MM.1S (cell line): ENCODE measurements around the gene DCAF16.

Experiments
- DNase-seq: peaks from one replicate; pipeline ENCODE4 v3.0.0-alpha.2; 2015
- H2AFZ ChIP-seq: fragments of 300-600 bp; sonication (generic); 2 replicates; pipeline ENCODE4 v1.6.0; 2016; ENCODE audit warnings: antibody characterized with exemption, low read length
- H3F3A ChIP-seq: fragments of 300-600 bp; sonication (generic); 2 replicates; pipeline ENCODE4 v1.6.1; 2016; ENCODE audit warnings: mild to moderate bottlenecking, antibody characterized with exemption, low read length, moderate library complexity, mixed read lengths; ENCODE audit not compliant: insufficient read depth
- H3K27ac ChIP-seq: fragments of 300-600 bp; sonication (generic); 2 replicates; pipeline ENCODE4 v1.5.1; 2016; ENCODE audit warnings: mild to moderate bottlenecking, low read length
- H3K27me3 ChIP-seq: fragments of 300-600 bp; sonication (generic); replicated peaks from 2 replicates; pipeline ENCODE4 v1.6.0; 2016; ENCODE audit warnings: low read length; ENCODE audit not compliant: insufficient read depth
- H3K36me3 ChIP-seq: fragments of 300-600 bp; sonication (generic); replicated peaks from 2 replicates; pipeline ENCODE4 v1.6.1; 2016; ENCODE audit warnings: mild to moderate bottlenecking, low read length, mixed read lengths; ENCODE audit not compliant: insufficient read depth
- H3K4me1 ChIP-seq: fragments of 300-600 bp; sonication (generic); 2 replicates; pipeline ENCODE4 v1.6.1; 2016; ENCODE audit warnings: low read length, mixed read lengths
- H3K4me2 ChIP-seq: fragments of 300-600 bp; sonication (generic); 2 replicates; pipeline ENCODE4 v1.6.0; 2016; ENCODE audit warnings: low read depth, low read length
- H3K4me3 ChIP-seq: fragments of 300-600 bp; sonication (generic); 2 replicates; pipeline ENCODE4 v1.5.1; 2016; ENCODE audit warnings: low read length, mixed read lengths
- H3K79me2 ChIP-seq: fragments of 300-600 bp; sonication (generic); 2 replicates; pipeline ENCODE4 v1.6.1; 2016; ENCODE audit warnings: mixed run types, low read length, mixed read lengths
- H3K9ac ChIP-seq: fragments of 300-600 bp; sonication (generic); 2 replicates; pipeline ENCODE4 v1.6.1; 2016; ENCODE audit warnings: low read length, mixed read lengths
- H3K9me2 ChIP-seq: fragments of 300-600 bp; sonication (generic); replicated peaks from 2 replicates; pipeline ENCODE4 v1.6.1; 2016; ENCODE audit warnings: mild to moderate bottlenecking, low read length, mixed read lengths; ENCODE audit not compliant: insufficient read depth
- H3K9me3 ChIP-seq: fragments of 300-600 bp; sonication (generic); replicated peaks from 2 replicates; pipeline ENCODE4 v1.6.1; 2016; ENCODE audit warnings: mild to moderate bottlenecking, low read length, mixed read lengths; ENCODE audit not compliant: insufficient read depth
- H4K20me1 ChIP-seq: fragments of 300-600 bp; sonication (generic); 2 replicates; pipeline ENCODE4 v1.6.1; 2016; ENCODE audit warnings: mild to moderate bottlenecking, low read length, moderate library complexity, mixed read lengths; ENCODE audit not compliant: insufficient read depth
- CTCF ChIP-seq: fragments of 300-600 bp; sonication (generic); IDR thresholded peaks from 2 replicates; pipeline ENCODE4 v1.5.1; 2016; ENCODE audit warnings: antibody characterized with exemption, low read length, mixed read lengths
- EZH2 ChIP-seq: fragments of 300-600 bp; sonication (generic); optimal IDR thresholded peaks from 2 replicates; pipeline ENCODE3; 2017; ENCODE audit warnings: low read depth, mild to moderate bottlenecking, antibody characterized with exemption, low read length, mixed read lengths
- EZH2phosphoT487 ChIP-seq: fragments of 300-600 bp; sonication (generic); IDR thresholded peaks from 2 replicates; pipeline ENCODE4 v1.6.1; 2018; ENCODE audit warnings: antibody characterized with exemption, low read length

The DCAF16 gene

DNA sequence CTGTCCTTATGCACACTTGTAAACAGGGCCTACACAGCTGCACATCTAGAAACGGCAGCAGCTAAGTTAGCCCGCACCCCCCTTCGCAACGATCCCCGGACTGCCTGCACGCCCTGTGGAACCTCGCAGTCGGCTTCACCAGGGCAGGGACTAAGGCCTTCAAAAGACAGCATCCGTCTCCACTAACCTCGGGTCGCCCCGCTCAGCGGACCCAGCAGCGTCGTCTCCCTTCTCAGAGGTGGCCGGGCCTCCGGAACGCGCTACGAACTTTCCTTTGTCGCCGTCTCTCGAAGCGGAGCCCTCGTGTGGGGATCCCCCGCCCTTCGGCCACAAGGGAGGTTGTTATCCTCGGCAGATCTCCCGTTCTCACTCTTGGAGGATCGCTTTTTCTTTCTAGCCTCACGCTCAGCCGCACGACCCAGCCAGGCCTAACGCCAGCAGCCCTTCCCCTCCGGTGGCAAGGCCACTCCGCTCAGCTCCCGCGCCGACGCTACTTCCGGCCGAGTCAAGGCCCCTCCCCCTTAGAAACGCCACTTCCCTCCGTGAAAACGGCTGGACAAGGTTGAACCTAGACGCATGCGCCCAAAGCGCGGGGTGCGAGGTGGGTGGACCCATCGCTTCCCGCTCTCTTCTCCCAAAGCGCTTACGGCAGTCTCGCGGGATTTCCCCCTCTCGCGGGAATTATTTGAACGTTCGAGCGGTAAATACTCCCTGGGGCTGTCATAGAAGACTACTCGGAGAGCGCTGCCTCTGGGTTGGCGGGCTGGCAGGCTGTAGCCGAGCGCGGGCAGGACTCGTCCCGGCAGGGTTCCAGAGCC is at the start of gene DCAF16, which contains the start of gene NCAPG:
DCAF16 (minus strand) TSS at position 498 of the 818 bp plus-strand sequence. CDS start 6,616 bp downstream, outside the sequence.
NCAPG (plus strand) TSS at position 720 of the 818 bp plus-strand sequence. CDS start 99 bp downstream, outside the sequence.
- H3K4me3 ChIP-seq, result peak within 1 kb of the TSS; percentile 91
- peak within 1 kb of the TSS; percentile 94 for H3K4me2 ChIP-seq
- H4K20me1 ChIP-seq, result peaks cover 28% of the 10 kb centered on the region
- H3K79me2 ChIP-seq, result peaks cover 97% of the 10 kb centered on the region
- TF ChIP-seq EZH2phosphoT487, result no peak
- TF ChIP-seq EZH2, result no peak
- TF ChIP-seq CTCF, result no peak
- peak within 1 kb of the TSS; percentile 95 for H3K27ac ChIP-seq
- H3K4me1 ChIP-seq, result peaks cover 32% of the 10 kb centered on the region
- peak within 1 kb of the TSS; percentile 73 for H2AFZ ChIP-seq
- H3F3A ChIP-seq, result peaks cover 13% of the 10 kb centered on the region
- peak; percentile 99 for DNase-seq
- H3K9ac ChIP-seq, result peak within 1 kb of the TSS; percentile 96
- H3K9me3 ChIP-seq, result no peaks in the 10 kb centered on the region
- no peaks in the 10 kb centered on the region; the same call in 1 of the 2 replicates for H3K36me3 ChIP-seq
- H3K9me2 ChIP-seq, result no peaks in the 10 kb centered on the region
- H3K27me3 ChIP-seq, result no peaks in the 10 kb centered on the region

DNA sequence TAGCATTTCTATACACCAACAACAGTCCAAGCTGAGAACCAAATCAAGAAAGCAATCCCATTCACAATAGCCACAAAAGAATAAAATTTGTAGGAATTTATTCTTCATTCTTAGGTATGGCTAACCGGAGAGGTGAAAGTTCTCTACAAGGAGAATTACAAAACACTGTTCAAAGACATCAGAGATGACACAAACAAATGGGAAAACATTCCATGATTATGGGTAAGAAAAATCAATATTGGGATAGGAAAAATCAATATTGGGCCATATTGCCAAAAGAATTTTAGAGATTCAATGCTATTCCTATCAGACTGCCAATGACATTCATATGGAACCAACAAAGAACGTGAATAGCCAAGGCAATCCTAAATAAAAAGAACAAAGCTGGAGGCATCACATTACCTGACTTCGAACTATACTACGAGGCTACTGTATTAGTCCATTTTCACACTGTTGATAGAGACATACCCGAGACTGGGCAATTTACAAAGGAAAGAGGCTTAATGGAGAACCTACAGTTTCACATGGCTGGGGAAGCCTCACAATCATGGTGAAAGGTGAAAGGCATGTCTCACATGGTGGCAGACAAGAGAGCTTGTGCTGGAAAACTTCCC is 49.3 kb upstream of the DCAF16 start:
- H3K9me2 ChIP-seq, result no peaks in the 10 kb centered on the region
- H3K4me3 ChIP-seq, result no peak overlapping the region
- no peak overlapping the region for H2AFZ ChIP-seq
- no peak for DNase-seq
- no peaks in the 10 kb centered on the region for H4K20me1 ChIP-seq
- no peak overlapping the region for H3K4me2 ChIP-seq
- H3K9ac ChIP-seq, result no peak overlapping the region
- TF ChIP-seq EZH2phosphoT487 (no peak), EZH2 (no peak), CTCF (no peak)
- no peaks in the 10 kb centered on the region for H3K9me3 ChIP-seq
- no peaks in the 10 kb centered on the region for H3K36me3 ChIP-seq
- no peaks in the 10 kb centered on the region for H3F3A ChIP-seq
- H3K4me1 ChIP-seq, result no peaks in the 10 kb centered on the region
- no peaks in the 10 kb centered on the region for H3K79me2 ChIP-seq
- H3K27me3 ChIP-seq, result no peaks in the 10 kb centered on the region
- H3K27ac ChIP-seq, result no peak overlapping the region

DNA sequence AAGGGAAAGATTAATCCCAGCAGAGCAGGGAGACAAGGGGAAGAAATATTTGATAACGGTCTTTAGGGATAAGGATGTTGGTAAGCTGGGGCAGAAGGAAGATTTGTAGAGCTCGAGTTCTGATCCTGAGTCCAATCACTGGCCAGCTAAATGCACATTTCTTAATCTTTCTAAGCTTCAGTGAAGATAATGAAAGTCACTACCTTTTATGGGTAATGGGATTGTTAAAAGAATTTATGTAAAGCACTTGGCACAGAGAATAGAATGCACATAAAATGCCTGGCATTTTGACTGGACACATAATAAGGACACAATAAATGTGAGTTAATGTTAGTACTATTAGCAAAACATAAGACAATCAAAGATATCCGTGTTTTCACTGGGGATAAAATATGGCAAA is 43.5 kb upstream of the DCAF16 start:
- Histone ChIP-seq H3K27me3 (no peaks in the 10 kb centered on the region), H3K4me3 (no peak overlapping the region)
- DNase-seq, result no peak

More for the DNA sequence above, 43.5 kb upstream of the DCAF16 start:
- no peak overlapping the region for H3K4me2 ChIP-seq
- no peaks in the 10 kb centered on the region for H3K79me2 ChIP-seq
- H3K27ac ChIP-seq, result no peak overlapping the region
- H3K9me3 ChIP-seq, result no peaks in the 10 kb centered on the region
- H2AFZ ChIP-seq, result no peak overlapping the region
- no peaks in the 10 kb centered on the region for H3K4me1 ChIP-seq
- no peak for TF ChIP-seq CTCF
- no peak for TF ChIP-seq EZH2
- TF ChIP-seq EZH2phosphoT487, result no peak
- no peak overlapping the region for H3K9ac ChIP-seq
- no peaks in the 10 kb centered on the region; the same call in 1 of the 2 replicates for H3F3A ChIP-seq
- no peaks in the 10 kb centered on the region for H4K20me1 ChIP-seq
- no peaks in the 10 kb centered on the region for H3K36me3 ChIP-seq
- H3K9me2 ChIP-seq, result no peaks in the 10 kb centered on the region
